Endothelial cell of umbilical vein (primary cell): Measurements from ENCODE around the gene SPIRE1. TPM values are rescaled to one million over a fixed set of nuclear protein-coding genes. Genes with fewer than 3 reads are reported as not detected.
A peak's percentile ranks its signal among the peaks of the same experiment; 100 is the strongest.

Experiments
- BruUV-seq: library from RNA; stranded (reverse); fragments of 400-500 nt; replicated peaks from 2 replicates; lab custom pipeline; 2021; lab: Mats Ljungman, UMichigan
- CTCF ChIA-PET: fragments of 300-600, 350-600 bp; sonication (Branson Sonifier 250); formaldehyde crosslinking; loops from one replicate; lab custom pipeline; 2021; ENCODE audit warnings: antibody characterized with exemption, inconsistent platforms; lab: Charles Lee
- POLR2A ChIA-PET: fragments of 300-600, 350-600 bp; sonication (Branson Sonifier 250); formaldehyde crosslinking; loops from one replicate; lab custom pipeline; 2021; ENCODE audit warnings: antibody characterized with exemption, inconsistent platforms; lab: Charles Lee
- DNase-seq: peaks from one replicate; pipeline ENCODE4 v3.0.0-alpha.2; 2011; ENCODE audit warnings: low read depth, low spot score
- FAIRE-seq: peaks from 2 replicates; lab custom pipeline; 2011; peaks lifted over from hg19 to GRCh38; lab: Jason Lieb, UNC
- H2AFZ ChIP-seq: 2 replicates; pipeline ENCODE4 v1.6.0; 2012; ENCODE audit warnings: low read depth, low read length, control low read depth, inconsistent platforms
- H3K27ac ChIP-seq: 2 replicates; pipeline ENCODE4 v1.5.1; 2011; ENCODE audit warnings: low read depth, mild to moderate bottlenecking, control low read depth, low read length, moderate library complexity; ENCODE audit not compliant: insufficient read depth
- H3K27me3 ChIP-seq, 2 experiments: 2 replicates each; pipeline versions ENCODE4 v1.6.0 to v1.6.1; 2011; ENCODE audit warnings: low read length in 2 of 2, mixed read lengths in 1 of 2; ENCODE audit not compliant: control insufficient read depth in 2 of 2, insufficient read depth in 2 of 2
- H3K36me3 ChIP-seq, 2 experiments: 2 replicates in 1 of 2; 3 replicates in 1 of 2; pipeline ENCODE4 v1.5.1; 2011; ENCODE audit warnings: low read length in 2 of 2, mild to moderate bottlenecking in 1 of 2, moderate library complexity in 1 of 2; ENCODE audit not compliant: control insufficient read depth in 2 of 2, insufficient read depth in 2 of 2; ENCODE audit errors: extremely low read depth in 1 of 2
- H3K4me1 ChIP-seq: 3 replicates; pipeline ENCODE4 v1.5.1; 2011; ENCODE audit warnings: mild to moderate bottlenecking, low read length; ENCODE audit not compliant: control insufficient read depth, insufficient read depth; ENCODE audit errors: extremely low read depth
- H3K4me2 ChIP-seq: 2 replicates; pipeline ENCODE4 v1.6.1; 2011; ENCODE audit warnings: low read length, control low read depth, mixed read lengths; ENCODE audit not compliant: insufficient read depth
- H3K4me3 ChIP-seq, 3 experiments: fragments of 200-600 bp in 1 of 3; sonication (generic), shearing (Covaris generic) in 1 of 3; replicated peaks in 1 of 3; 2 replicates each; pipeline ENCODE4 v1.5.1; 2011 to 2016; ENCODE audit warnings: control low read depth in 3 of 3, low read length in 3 of 3, mild to moderate bottlenecking in 2 of 3, inconsistent platforms in 1 of 3, low read depth in 1 of 3, moderate library complexity in 1 of 3; ENCODE audit not compliant: insufficient read depth in 1 of 3
- H3K79me2 ChIP-seq: 2 replicates; pipeline ENCODE4 v1.6.0; 2012; ENCODE audit warnings: low read length, inconsistent platforms; ENCODE audit not compliant: control insufficient read depth, insufficient read depth
- H3K9ac ChIP-seq: replicated peaks from 2 replicates; pipeline ENCODE3; 2011; ENCODE audit warnings: low read length, control low read depth; ENCODE audit not compliant: insufficient read depth; ENCODE audit errors: extremely low read depth
- H3K9me1 ChIP-seq: replicated peaks from 3 replicates; pipeline ENCODE4 v1.6.0; 2011; ENCODE audit warnings: mild to moderate bottlenecking, low read length; ENCODE audit not compliant: control insufficient read depth, insufficient read depth; ENCODE audit errors: extremely low read depth
- H3K9me3 ChIP-seq: replicated peaks from 2 replicates; pipeline ENCODE4 v1.5.1; 2012; ENCODE audit warnings: low read length, inconsistent platforms; ENCODE audit not compliant: control insufficient read depth, insufficient read depth
- H4K20me1 ChIP-seq: replicated peaks from 2 replicates; pipeline ENCODE3; 2011; ENCODE audit warnings: mild to moderate bottlenecking, low read length; ENCODE audit not compliant: control insufficient read depth, insufficient read depth; ENCODE audit errors: extremely low read depth
- CTCF ChIP-seq, 2 donors: IDR thresholded peaks; 1 replicate in 1 of 2; 2 replicates in 1 of 2; pipeline ENCODE4 v1.5.1; 2011; ENCODE audit warnings: low read length in 2 of 2, mild to moderate bottlenecking in 2 of 2, moderate library complexity in 2 of 2, control low read depth in 1 of 2, inconsistent platforms in 1 of 2, low read depth in 1 of 2; ENCODE audit not compliant: insufficient read depth in 1 of 2; ENCODE audit errors: extremely low read depth in 1 of 2
- EZH2 ChIP-seq: IDR thresholded peaks from 2 replicates; pipeline ENCODE4 v1.6.1; 2012; ENCODE audit warnings: borderline replicate concordance, low read depth, mild to moderate bottlenecking, moderate library complexity, low read length, inconsistent platforms; ENCODE audit not compliant: severe bottlenecking
- FOS ChIP-seq: IDR thresholded peaks from 2 replicates; pipeline ENCODE4 v1.6.1; 2011; ENCODE audit warnings: mild to moderate bottlenecking, low read length, moderate library complexity, borderline replicate concordance; ENCODE audit not compliant: insufficient read depth
- GATA2 ChIP-seq: IDR thresholded peaks from 2 replicates; pipeline ENCODE4 v1.7.0; 2011; ENCODE audit warnings: low read depth, mild to moderate bottlenecking, moderate library complexity, mixed read lengths, low read length; ENCODE audit not compliant: insufficient read length, insufficient read depth
- JUN ChIP-seq: IDR thresholded peaks from 2 replicates; pipeline ENCODE4 v1.6.1; 2011; ENCODE audit warnings: borderline replicate concordance, low read depth; ENCODE audit not compliant: insufficient read length, insufficient read depth
- MAX ChIP-seq: IDR thresholded peaks from 2 replicates; pipeline ENCODE4 v1.6.1; 2011; ENCODE audit not compliant: insufficient read depth, insufficient read length
- MYC ChIP-seq: IDR thresholded peaks from one replicate; pipeline ENCODE4 v1.6.1; 2011; ENCODE audit warnings: mild to moderate bottlenecking, low read depth, low read length
- POLR2A ChIP-seq: IDR thresholded peaks from 2 replicates; pipeline ENCODE4 v1.6.1; 2012; ENCODE audit warnings: low read depth, mild to moderate bottlenecking, control low read depth, low read length
- POLR2AphosphoS5 ChIP-seq: IDR thresholded peaks from 2 replicates; pipeline ENCODE4 v1.6.1; 2012; ENCODE audit warnings: low read depth, mild to moderate bottlenecking, control low read depth, low read length, moderate library complexity; ENCODE audit not compliant: insufficient read depth
- dilution Hi-C: fragments of 300-500 bp; cut with MboI; formaldehyde crosslinking; loops from one replicate; pipeline ENCODE4 v1.15.0; 2019; ENCODE audit warnings: low sequenced_read_pairs; ENCODE audit not compliant: extremely low pct_ligation_motif_present
- intact Hi-C: fragments of 100-400 bp; cut with micrococcal nuclease; formaldehyde crosslinking; loops from one replicate; pipeline ENCODE4 v1.10.0; 2022
- polyA plus RNA-seq, 4 experiments: library from polyadenylated mRNA; depleted of rRNA in 3 of 4; stranded (reverse) in 3 of 4; unstranded in 1 of 4; fragments of >200 nt; gene quantifications; 2 replicates each; pipeline versions ENCODE4 v1.2.1 to v1.2.3, GENCODE V29; 2011 to 2012; ENCODE audit warnings: missing spikeins in 1 of 4
- total RNA-seq: library from RNA; stranded (reverse); gene quantifications from 2 replicates; pipeline ENCODE4 v1.2.3, GENCODE V29; 2021

The SPIRE1 gene
- total and polyA plus RNA-seq, 2 donors (not counting 3 experiments of a cell fraction or from before 2014, with no cell fraction given), result 13.1 to 44.0 TPM

GRCh38 chr18:12703096-12703567 is 45.2 kb upstream of the SPIRE1 start:
- H3K4me1 ChIP-seq, result peaks cover 19% of the 10 kb centered on the region
- peak overlapping the region; percentile 53 to 90 (median 89) for H3K4me3 ChIP-seq
- H3K27ac ChIP-seq, result peak overlapping the region; percentile 93
- dilution Hi-C loops (no loop called here), intact Hi-C loops (no loop called here)
- no peaks in the 10 kb centered on the region for H3K9me1 ChIP-seq
- peak overlapping the region; percentile 92 for H2AFZ ChIP-seq
- POLR2A ChIA-PET, result interaction anchor here (0.6 to 1.0 kb wide), 2 partner anchors 11 to 887 kb away, joined by 3 to 5 read pairs; no protein-coding TSS in a partner anchor
- no peak for DNase-seq
- peak overlapping the region; percentile 90 for H3K4me2 ChIP-seq
- TSS peak; percentile 87 for BruUV-seq
- no peaks in the 10 kb centered on the region for H3K9me3 ChIP-seq
- no peaks in the 10 kb centered on the region for H4K20me1 ChIP-seq
- peaks cover 41% of the 10 kb centered on the region for H3K79me2 ChIP-seq
- TF ChIP-seq POLR2A, result no peak
- no peak for TF ChIP-seq POLR2AphosphoS5
- TF ChIP-seq CTCF (IDR thresholded peaks at IDR 0.05; ENCODE audit: extremely low read depth in 1 of 2, insufficient read depth in 1 of 2, low read depth in 1 of 2, low read length in 2 of 2), result no peak
- no peak for TF ChIP-seq MAX
- TF ChIP-seq MYC, result no peak
- no peak for TF ChIP-seq JUN
- no peak for TF ChIP-seq GATA2
- no peak for TF ChIP-seq EZH2
- TF ChIP-seq FOS, result no peak
- H3K9ac ChIP-seq, result peak overlapping the region; percentile 98
- no peak for FAIRE-seq
- CTCF ChIA-PET, result interaction anchor here (0.9 to 2.1 kb wide), 5 partner anchors 12 to 375 kb away, joined by 3 to 6 read pairs (median 4); no protein-coding TSS in a partner anchor
- no peaks in the 10 kb centered on the region for H3K27me3 ChIP-seq
- peaks cover 4 to 11% of the 10 kb centered on the region in 2 experiments for H3K36me3 ChIP-seq
